Stimulated activated CD8-positive, alpha-beta memory T cell treated with anti-CD3 and anti-CD28 coated beads, Interleukin-4, amount 100 ng/mL, for 4 hours (primary cell): ENCODE data around the gene SPAG6.
"Not testable (repeated sequence)": the region's sequence is repeated elsewhere in the genome, so short reads cannot be mapped to it uniquely, and the experiment has no call there.

ENCODE experiments used
- DNase-seq, 2 donors: peaks; one replicate each; pipeline ENCODE4 v3.0.0-alpha.2; 2020; ENCODE audit warnings: low read depth in 2 of 2, low spot score in 1 of 2

SPAG6 gene

GRCh38 chr10:22345301-22346095 is at the start of gene SPAG6:
SPAG6 (plus strand) TSS chr10:22345496; CDS start chr10:22345612, 116 bp downstream.
- no peak for DNase-seq

GRCh38 chr10:22301193-22301592 is 44.1 kb upstream of the SPAG6 start:
- DNase-seq: no peak

GRCh38 chr10:22303461-22303860 is 41.8 kb upstream of the SPAG6 start:
- DNase-seq: no peak

GRCh38 chr10:22305721-22306120 is 39.6 kb upstream of the SPAG6 start:
- no peak for DNase-seq

- no peak for DNase-seq
Observed at GRCh38 chr10:22308390-22308789, 36.9 kb upstream of the SPAG6 start.

- no peak for DNase-seq
Observed at GRCh38 chr10:22309180-22310000, 35.9 kb upstream of the SPAG6 start.

- not testable (repeated sequence) for DNase-seq
Observed at GRCh38 chr10:22310012-22310411, 35.3 kb upstream of the SPAG6 start.

GRCh38 chr10:22310928-22311327 is 34.4 kb upstream of the SPAG6 start:
- DNase-seq: no peak

GRCh38 chr10:22314852-22315251 is 30.4 kb upstream of the SPAG6 start:
- DNase-seq: no peak

- DNase-seq: no peak
Observed at GRCh38 chr10:22315455-22316285, 29.6 kb upstream of the SPAG6 start.

- DNase-seq: no peak
Observed at GRCh38 chr10:22316286-22317075, 28.8 kb upstream of the SPAG6 start, which contains the start of gene COMMD3. COMMD3 (plus strand) TSS chr10:22316388; CDS start chr10:22316418, 30 bp downstream.

GRCh38 chr10:22317076-22317370 is 28.3 kb upstream of the SPAG6 start:
- DNase-seq: no peak

- DNase-seq: no peak
Observed at GRCh38 chr10:22317771-22318565, 27.3 kb upstream of the SPAG6 start.

- DNase-seq: no peak
Observed at GRCh38 chr10:22318772-22319171, 26.5 kb upstream of the SPAG6 start.

GRCh38 chr10:22319547-22319979 is 25.7 kb upstream of the SPAG6 start:
- no peak for DNase-seq

- no peak for DNase-seq
Observed at GRCh38 chr10:22319980-22320558, 25.2 kb upstream of the SPAG6 start.

GRCh38 chr10:22320591-22321155 is 24.6 kb upstream of the SPAG6 start, which contains the start of gene BMI1:
BMI1 (plus strand) TSS chr10:22321099; CDS start chr10:22326450, 5,351 bp downstream.
- DNase-seq: no peak

GRCh38 chr10:22321156-22321923 is 24.0 kb upstream of the SPAG6 start:
- no peak for DNase-seq
